Karpas-422 (cell line): ENCODE data around the gene DNAJC13. TPM values are rescaled to one million over a fixed set of nuclear protein-coding genes. Genes with fewer than 3 reads are reported as not detected.

Experiments
- DNase-seq: peaks from one replicate; pipeline ENCODE4 v3.0.0-alpha.2; 2015
- H2AFZ ChIP-seq: fragments of 200-600 bp; sonication (generic); 2 replicates; pipeline ENCODE4 v1.6.1; 2014; ENCODE audit warnings: antibody characterized with exemption, low read length, mixed read lengths
- H3K27ac ChIP-seq: fragments of 200-600 bp; sonication (generic); 2 replicates; pipeline ENCODE4 v1.5.1; 2014; ENCODE audit warnings: mild to moderate bottlenecking, low read length, moderate library complexity
- H3K27me3 ChIP-seq: fragments of 200-600 bp; sonication (generic); 2 replicates; pipeline ENCODE4 v1.6.1; 2014; ENCODE audit warnings: low read length, mixed read lengths
- H3K36me3 ChIP-seq: fragments of 200-600 bp; sonication (generic); 2 replicates; pipeline ENCODE4 v1.6.1; 2014; ENCODE audit warnings: low read length, mixed read lengths; ENCODE audit not compliant: insufficient read depth
- H3K4me1 ChIP-seq: fragments of 200-600 bp; sonication (generic); 2 replicates; pipeline ENCODE4 v1.6.1; 2014; ENCODE audit warnings: mild to moderate bottlenecking, low read length, mixed read lengths
- H3K4me2 ChIP-seq: fragments of 200-600 bp; sonication (generic); 2 replicates; pipeline ENCODE4 v1.6.1; 2014; ENCODE audit warnings: low read length, low read depth, mild to moderate bottlenecking; ENCODE audit not compliant: poor library complexity, severe bottlenecking
- H3K4me3 ChIP-seq: fragments of 200-600 bp; sonication (generic); 2 replicates; pipeline ENCODE4 v1.5.1; 2014; ENCODE audit warnings: mild to moderate bottlenecking, antibody characterized with exemption, low read length, mixed read lengths
- H3K79me2 ChIP-seq: fragments of 200-600 bp; sonication (generic); 2 replicates; pipeline ENCODE4 v1.6.1; 2014; ENCODE audit warnings: mild to moderate bottlenecking, low read length, mixed read lengths
- H3K9ac ChIP-seq: fragments of 200-600 bp; sonication (generic); 2 replicates; pipeline ENCODE4 v1.6.0; 2014; ENCODE audit warnings: low read length
- H3K9me2 ChIP-seq: fragments of 200-600 bp; sonication (generic), shearing (Covaris generic); replicated peaks from 2 replicates; pipeline ENCODE4 v1.6.0; 2014; ENCODE audit warnings: mild to moderate bottlenecking, low read length, moderate library complexity; ENCODE audit not compliant: insufficient read depth
- H3K9me3 ChIP-seq: fragments of 300-700, 200-600 bp; sonication (generic); 2 replicates; pipeline ENCODE4 v1.6.1; 2014; ENCODE audit warnings: low read length, mixed read lengths
- H4K20me1 ChIP-seq: fragments of 200-600 bp; sonication (generic); 2 replicates; pipeline ENCODE4 v1.6.1; 2014; ENCODE audit warnings: mild to moderate bottlenecking, antibody characterized with exemption, low read length, low read depth; ENCODE audit not compliant: insufficient read depth
- total RNA-seq: library from RNA; depleted of rRNA; stranded (reverse); fragments of >200 nt; shearing (Covaris generic); gene quantifications from 2 replicates; pipeline ENCODE4 v1.2.3, GENCODE V29; 2014; ENCODE audit warnings: low replicate concordance

Gene DNAJC13
- total RNA-seq, 1 experiment from 2014 or later: 38.9 TPM

DNA sequence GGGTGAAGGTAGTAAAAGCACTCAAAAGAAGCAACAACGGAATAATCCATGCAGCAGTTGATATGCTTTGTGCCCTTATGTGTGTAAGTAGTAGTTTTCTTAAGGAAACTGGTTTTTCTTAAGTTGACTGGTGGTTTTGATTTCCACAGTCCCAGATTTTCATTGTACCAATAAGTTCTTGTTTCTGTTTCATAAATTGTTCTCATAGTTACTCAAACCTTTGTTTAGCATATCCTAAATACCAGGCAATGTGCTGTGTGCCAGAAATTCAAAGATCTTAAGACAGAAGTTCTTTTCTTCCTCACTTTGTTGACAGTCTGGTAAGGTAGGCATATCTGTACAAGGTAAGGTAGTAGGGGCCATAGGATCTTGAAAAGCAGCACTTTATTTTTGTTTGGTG is 40.0 kb downstream of the DNAJC13 start:
- Histone ChIP-seq H2AFZ (no peak overlapping the region), H3K36me3 (peaks cover 75% of the 10 kb centered on the region), H3K27me3 (no peaks in the 10 kb centered on the region), H3K9me2 (no peaks in the 10 kb centered on the region), H4K20me1 (no peaks in the 10 kb centered on the region), H3K4me2 (no peak overlapping the region), H3K79me2 (no peaks in the 10 kb centered on the region), H3K4me1 (no peaks in the 10 kb centered on the region), H3K9me3 (no peaks in the 10 kb centered on the region), H3K9ac (no peak overlapping the region), H3K27ac (no peak overlapping the region), H3K4me3 (no peak overlapping the region)
- no peak for DNase-seq

DNA sequence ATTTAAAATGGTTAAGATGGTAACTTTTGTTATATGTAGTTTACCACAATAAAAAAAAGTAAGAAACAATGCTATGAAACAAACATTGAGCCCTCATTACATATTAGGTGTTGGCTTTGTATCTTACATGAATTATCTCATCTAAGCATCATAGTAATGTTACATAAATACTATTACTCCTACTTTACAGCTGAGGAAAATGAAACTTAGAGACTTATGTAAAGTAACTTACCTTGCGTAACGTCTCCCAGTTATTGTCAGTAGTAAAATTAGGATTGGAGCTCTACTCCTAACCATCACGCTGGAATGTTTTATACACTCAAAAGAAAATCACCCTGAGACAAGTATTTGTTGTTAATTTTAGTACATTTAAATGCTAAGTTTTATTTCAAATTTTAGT is 42.2 kb downstream of the DNAJC13 start:
- H3K36me3 ChIP-seq: peaks cover 75% of the 10 kb centered on the region
- H3K79me2 ChIP-seq: no peaks in the 10 kb centered on the region
- H3K27me3 ChIP-seq: no peaks in the 10 kb centered on the region
- no peak for DNase-seq
- no peaks in the 10 kb centered on the region for H3K9me2 ChIP-seq
- H3K4me3 ChIP-seq: no peak overlapping the region
- H3K27ac ChIP-seq: no peak overlapping the region
- no peak overlapping the region for H2AFZ ChIP-seq
- no peak overlapping the region for H3K9ac ChIP-seq
- H3K9me3 ChIP-seq: no peaks in the 10 kb centered on the region
- no peak overlapping the region for H3K4me2 ChIP-seq
- no peaks in the 10 kb centered on the region for H4K20me1 ChIP-seq
- H3K4me1 ChIP-seq: no peaks in the 10 kb centered on the region

DNA sequence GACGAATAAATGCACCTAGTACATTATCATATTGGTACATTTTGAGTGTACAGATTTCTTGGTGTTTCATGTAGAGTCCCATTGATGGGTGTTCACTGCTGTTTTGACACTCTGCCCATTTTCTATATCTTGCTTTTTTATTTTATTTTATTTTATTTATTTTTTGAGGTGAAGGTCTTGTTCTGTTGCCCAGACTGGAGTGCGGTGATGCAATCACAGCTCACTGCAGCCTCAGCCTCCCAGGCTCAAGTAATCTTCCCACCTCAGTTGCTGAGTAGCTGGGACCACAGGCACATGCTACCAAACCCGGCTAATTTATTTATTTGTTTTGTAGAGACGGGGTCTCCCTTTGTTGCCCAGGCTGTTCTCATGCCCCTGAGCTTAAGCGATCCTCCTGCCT is 44.2 kb downstream of the DNAJC13 start:
- peaks cover 65% of the 10 kb centered on the region for H3K36me3 ChIP-seq
- H3K9me2 ChIP-seq: no peaks in the 10 kb centered on the region
- no peaks in the 10 kb centered on the region for H3K4me1 ChIP-seq
- H3K79me2 ChIP-seq: no peaks in the 10 kb centered on the region
- H3K9ac ChIP-seq: no peak overlapping the region
- no peak overlapping the region for H3K4me2 ChIP-seq
- H3K27ac ChIP-seq: no peak overlapping the region
- H3K9me3 ChIP-seq: no peaks in the 10 kb centered on the region
- H3K4me3 ChIP-seq: no peak overlapping the region
- H4K20me1 ChIP-seq: no peaks in the 10 kb centered on the region
- DNase-seq: no peak
- no peaks in the 10 kb centered on the region for H3K27me3 ChIP-seq
- no peak overlapping the region for H2AFZ ChIP-seq

DNA sequence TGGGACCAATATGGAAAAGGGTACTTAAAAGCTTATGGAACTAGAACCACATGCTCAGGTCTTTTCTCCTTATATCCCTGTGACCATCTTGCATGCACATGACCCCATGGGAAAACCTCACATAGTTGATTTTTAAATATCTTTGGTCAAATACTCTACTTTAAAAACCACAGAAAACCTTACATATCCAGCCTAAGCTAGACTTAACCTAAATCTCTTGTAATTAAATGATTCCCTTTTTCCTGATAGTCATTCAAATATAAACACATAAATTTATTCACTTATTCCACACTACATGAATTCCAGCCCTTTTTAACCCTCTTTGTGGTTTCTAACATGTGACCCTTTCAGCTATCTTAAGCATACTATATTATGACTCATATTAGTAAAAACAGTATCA is 46.8 kb downstream of the DNAJC13 start:
- Histone ChIP-seq H3K9ac (no peak overlapping the region), H3K36me3 (peaks cover 66% of the 10 kb centered on the region), H2AFZ (no peak overlapping the region), H3K4me2 (no peak overlapping the region), H4K20me1 (no peaks in the 10 kb centered on the region), H3K27ac (no peak overlapping the region), H3K27me3 (no peaks in the 10 kb centered on the region), H3K4me3 (no peak overlapping the region), H3K4me1 (no peaks in the 10 kb centered on the region), H3K79me2 (no peaks in the 10 kb centered on the region), H3K9me2 (no peaks in the 10 kb centered on the region), H3K9me3 (no peaks in the 10 kb centered on the region)
- no peak for DNase-seq

DNA sequence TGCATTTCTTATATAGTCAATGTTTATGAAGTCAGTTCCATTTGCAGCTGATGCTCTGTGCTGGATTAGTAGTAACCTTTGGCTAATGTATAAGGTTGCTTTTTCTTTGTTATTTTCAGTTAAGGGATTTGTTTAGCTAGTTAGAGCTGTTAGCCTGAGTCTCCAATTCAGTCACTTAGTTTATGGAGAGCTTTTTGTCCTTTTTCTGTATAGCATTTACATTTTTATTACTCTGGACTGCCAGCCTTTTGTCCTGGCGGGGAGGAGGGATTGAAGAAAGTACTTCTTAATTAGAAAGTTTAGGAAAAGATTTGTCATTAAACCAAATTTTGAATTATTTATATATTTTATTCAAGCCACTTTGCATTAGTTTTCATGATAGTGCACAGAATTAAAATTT is 52.0 kb downstream of the DNAJC13 start:
- Histone ChIP-seq H3K27ac (no peak overlapping the region), H3K27me3 (no peaks in the 10 kb centered on the region), H3K79me2 (0 out of 2 replicates have a peak, but pooled peaks cover 2% of the 10 kb centered on the region), H2AFZ (no peak overlapping the region), H3K9ac (no peak overlapping the region), H4K20me1 (no peaks in the 10 kb centered on the region), H3K36me3 (peaks cover 40% of the 10 kb centered on the region), H3K9me2 (no peaks in the 10 kb centered on the region), H3K4me1 (no peaks in the 10 kb centered on the region), H3K9me3 (no peaks in the 10 kb centered on the region), H3K4me3 (no peak overlapping the region), H3K4me2 (no peak overlapping the region)
- no peak for DNase-seq

DNA sequence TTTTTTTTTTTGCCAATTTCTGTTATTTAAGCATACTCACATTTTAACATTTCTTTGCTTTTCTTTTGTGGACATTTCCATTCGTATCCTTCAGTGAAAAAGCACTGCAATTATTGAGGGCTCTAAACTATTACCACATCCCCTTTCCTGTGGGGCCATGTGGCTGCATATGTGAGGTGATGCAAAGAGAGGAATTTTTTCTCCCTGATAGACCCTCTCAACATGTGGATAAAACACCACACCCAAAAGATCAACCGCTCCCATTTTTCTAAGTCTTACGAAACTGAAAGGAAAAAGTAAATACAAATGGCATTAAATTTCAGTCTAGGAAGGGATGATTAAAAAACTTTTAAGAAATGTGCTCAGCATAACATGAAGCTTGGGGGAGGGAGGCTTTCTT is 68.8 kb downstream of the DNAJC13 start:
- Histone ChIP-seq H3K4me3 (no peak overlapping the region), H3K36me3 (peaks cover 31% of the 10 kb centered on the region; the same call in 1 of the 2 replicates), H4K20me1 (no peaks in the 10 kb centered on the region), H3K4me2 (no peak overlapping the region), H3K9me3 (no peaks in the 10 kb centered on the region), H3K27me3 (no peaks in the 10 kb centered on the region), H3K9me2 (no peaks in the 10 kb centered on the region), H3K9ac (no peak overlapping the region), H2AFZ (no peak overlapping the region), H3K27ac (no peak overlapping the region), H3K79me2 (no peaks in the 10 kb centered on the region), H3K4me1 (no peaks in the 10 kb centered on the region)
- no peak for DNase-seq

DNA sequence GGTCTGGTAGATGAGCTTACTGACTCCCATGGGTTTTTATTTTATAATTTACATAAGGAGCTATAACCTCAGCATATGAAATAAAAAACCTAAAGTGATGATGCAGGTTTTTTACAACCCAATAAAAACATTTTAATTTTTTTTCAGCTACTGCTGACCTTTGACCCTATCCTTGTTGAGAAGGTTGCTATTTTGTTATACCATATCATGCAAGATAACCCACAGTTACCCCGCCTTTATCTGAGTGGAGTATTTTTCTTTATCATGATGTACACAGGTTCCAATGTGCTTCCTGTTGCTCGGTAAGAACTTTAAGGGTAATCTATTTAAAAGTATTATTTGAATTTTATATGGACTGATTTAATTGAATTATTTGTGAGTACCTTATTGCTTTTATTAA is 70.8 kb downstream of the DNAJC13 start:
- Histone ChIP-seq H2AFZ (no peak overlapping the region), H3K4me2 (no peak overlapping the region), H3K9me2 (no peaks in the 10 kb centered on the region), H4K20me1 (no peaks in the 10 kb centered on the region), H3K9me3 (no peaks in the 10 kb centered on the region), H3K27ac (no peak overlapping the region), H3K27me3 (no peaks in the 10 kb centered on the region), H3K36me3 (peaks cover 31% of the 10 kb centered on the region; the same call in 1 of the 2 replicates), H3K4me3 (no peak overlapping the region), H3K4me1 (no peaks in the 10 kb centered on the region), H3K79me2 (no peaks in the 10 kb centered on the region), H3K9ac (no peak overlapping the region)
- no peak for DNase-seq

DNA sequence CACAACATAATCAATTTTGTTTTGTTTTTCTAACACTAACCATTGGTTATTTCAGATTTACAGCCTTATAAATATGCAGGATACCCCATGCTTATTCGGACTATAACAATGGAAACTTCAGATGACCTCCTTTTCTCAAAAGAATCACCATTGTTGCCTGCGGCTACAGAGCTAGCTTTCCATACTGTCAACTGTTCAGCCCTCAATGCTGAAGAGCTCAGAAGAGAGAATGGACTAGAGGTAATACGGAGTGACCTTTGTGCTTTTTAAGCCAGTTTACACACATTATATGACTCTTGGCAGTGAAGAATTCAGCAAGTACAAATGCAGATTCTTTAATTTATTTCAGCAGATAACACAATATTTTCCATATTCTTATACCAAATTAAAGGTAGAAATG is 81.8 kb downstream of the DNAJC13 start:
- no peaks in the 10 kb centered on the region for H3K4me1 ChIP-seq
- H3K27ac ChIP-seq: no peak overlapping the region
- H3K9me3 ChIP-seq: no peaks in the 10 kb centered on the region
- H3K27me3 ChIP-seq: no peaks in the 10 kb centered on the region
- H3K36me3 ChIP-seq: peaks cover 78% of the 10 kb centered on the region; the same call in 1 of the 2 replicates
- H3K9ac ChIP-seq: no peak overlapping the region
- DNase-seq: no peak
- H3K4me2 ChIP-seq: no peak overlapping the region
- no peaks in the 10 kb centered on the region for H4K20me1 ChIP-seq
- no peak overlapping the region for H2AFZ ChIP-seq
- H3K79me2 ChIP-seq: no peaks in the 10 kb centered on the region
- H3K9me2 ChIP-seq: 0 out of 2 replicates have a peak, but pooled peaks cover 3% of the 10 kb centered on the region
- no peak overlapping the region for H3K4me3 ChIP-seq

DNA sequence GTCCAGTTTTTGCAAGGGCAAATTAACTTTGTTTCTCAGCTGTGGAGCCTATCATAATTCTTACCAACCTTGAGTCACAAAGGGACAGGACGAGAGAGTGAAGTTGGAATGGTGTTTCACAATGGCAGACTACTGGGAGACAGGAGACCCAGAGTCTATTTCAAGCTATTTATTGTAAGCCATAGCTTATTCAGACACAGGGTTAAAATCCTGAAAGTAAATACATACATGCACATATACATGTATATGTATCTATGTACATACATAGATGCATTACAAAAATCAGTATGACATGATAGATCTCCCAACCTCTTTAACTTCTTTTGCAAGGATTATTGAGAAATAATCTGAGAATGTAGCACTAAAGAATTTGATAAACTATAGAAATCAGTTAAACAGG is 86.3 kb downstream of the DNAJC13 start:
- H2AFZ ChIP-seq: no peak overlapping the region
- no peaks in the 10 kb centered on the region for H3K4me1 ChIP-seq
- DNase-seq: no peak
- no peaks in the 10 kb centered on the region for H3K27me3 ChIP-seq
- H3K79me2 ChIP-seq: no peaks in the 10 kb centered on the region
- H3K36me3 ChIP-seq: peaks cover 70% of the 10 kb centered on the region; the same call in 1 of the 2 replicates
- no peak overlapping the region for H3K4me3 ChIP-seq
- H3K9me2 ChIP-seq: no peaks in the 10 kb centered on the region
- no peaks in the 10 kb centered on the region for H3K9me3 ChIP-seq
- H3K4me2 ChIP-seq: no peak overlapping the region
- H3K9ac ChIP-seq: no peak overlapping the region
- H4K20me1 ChIP-seq: no peaks in the 10 kb centered on the region
- H3K27ac ChIP-seq: no peak overlapping the region
